Stimulated activated CD4-positive, alpha-beta T cell treated with anti-CD3 and anti-CD28 coated beads, Interleukin-12 subunit alpha, Interleukin-12 subunit beta, amount 100 ng/mL, for 24 hours (primary cell): ENCODE results near the gene GNB1L.

Source experiments
- DNase-seq, 2 experiments: peaks; one replicate each; pipeline ENCODE4 v3.0.0-alpha.2; 2020; ENCODE audit warnings: low read depth in 2 of 2

GNB1L gene

GRCh38 chr22:19735665-19736510 lies 118.8 kb downstream of the GNB1L start:
- DNase-seq: no peak

GRCh38 chr22:19734837-19735382 lies 119.8 kb downstream of the GNB1L start:
- no peak for DNase-seq

GRCh38 chr22:19734163-19734562 lies 120.5 kb downstream of the GNB1L start:
- DNase-seq: no peak

GRCh38 chr22:19733755-19734154 lies 120.9 kb downstream of the GNB1L start:
- DNase-seq: no peak
